GM19463 (cell line): ENCODE results near the gene PLEKHH3.

Source experiments
- ATAC-seq: cut with Tn5 transposase; IDR thresholded peaks from one replicate; pipeline ENCODE4 v1.9.1; 2021; ENCODE audit warnings: mild to moderate bottlenecking, moderate library complexity; ENCODE audit not compliant: unreplicated experiment

The PLEKHH3 gene

GRCh38 chr17:42687707-42688320 lies 11.0 kb upstream of the PLEKHH3 start:
- ATAC-seq = no peak

GRCh38 chr17:42686520-42687128 lies 9.8 kb upstream of the PLEKHH3 start:
- no peak for ATAC-seq

GRCh38 chr17:42685831-42686230 lies 9.0 kb upstream of the PLEKHH3 start:
- ATAC-seq = no peak

- no peak for ATAC-seq
These were observed 8.2 kb upstream of the PLEKHH3 start for GRCh38 chr17:42684929-42685556.

GRCh38 chr17:42683407-42684034 lies 6.7 kb upstream of the PLEKHH3 start:
- ATAC-seq = no peak

GRCh38 chr17:42682722-42683403 lies 6.1 kb upstream of the PLEKHH3 start:
- no peak for ATAC-seq

- no peak for ATAC-seq
These were observed 5.4 kb upstream of the PLEKHH3 start, which contains the start of gene CNTNAP1 for GRCh38 chr17:42681976-42682721. TSS of gene CNTNAP1 (plus strand) at chr17:42682531. CDS start at chr17:42682830, 299 bp downstream.

- ATAC-seq = no peak
These were observed 3.6 kb upstream of the PLEKHH3 start for GRCh38 chr17:42680331-42680808.

- no peak for ATAC-seq
These were observed 2.9 kb upstream of the PLEKHH3 start for GRCh38 chr17:42679492-42680330.

GRCh38 chr17:42678951-42679491 lies 2.2 kb upstream of the PLEKHH3 start:
- no peak for ATAC-seq

- no peak for ATAC-seq
These were observed 1.4 kb upstream of the PLEKHH3 start for GRCh38 chr17:42677921-42678781.

GRCh38 chr17:42677012-42677857 lies 441 bp upstream of the PLEKHH3 start:
- ATAC-seq = peak; percentile 65

GRCh38 chr17:42675965-42676423 lies 800 bp downstream of the PLEKHH3 start:
- ATAC-seq = no peak

- ATAC-seq = no peak
These were observed 1.3 kb downstream of the PLEKHH3 start for GRCh38 chr17:42675348-42675964.

- ATAC-seq = no peak
These were observed 1.9 kb downstream of the PLEKHH3 start for GRCh38 chr17:42674755-42675347.
